ENCODE results near the gene SYNE2. TPM values are rescaled to one million over a fixed set of nuclear protein-coding genes. Genes with fewer than 3 reads are reported as not detected.

SYNE2 gene
- total and polyA plus RNA-seq, 2 donors (not counting 3 experiments of a cell fraction or from before 2014, with no cell fraction given) = 16.0 to 53.7 TPM

DNA sequence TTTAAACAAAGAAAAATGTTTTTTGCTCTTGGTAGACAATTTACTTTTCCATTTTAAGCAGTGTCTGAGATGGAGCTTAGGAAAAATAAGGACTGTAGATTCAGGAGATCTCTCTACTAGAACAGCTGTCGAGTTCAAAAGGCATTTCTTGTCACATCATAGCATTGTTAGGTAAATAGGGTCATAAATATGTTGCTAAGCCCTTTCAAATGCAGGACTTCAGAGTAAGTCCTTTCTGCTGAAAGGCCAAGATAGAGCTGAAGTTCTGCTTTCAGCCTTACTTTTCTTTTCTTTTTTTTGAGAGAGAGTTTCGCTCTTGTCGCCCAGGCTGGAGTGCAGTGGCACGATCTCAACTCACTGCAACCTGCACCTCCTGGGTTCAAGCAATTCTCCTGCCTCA is 98.2 kb downstream of the SYNE2 start:
- BruUV-seq (replicated peaks) = no TSS peak
- Histone ChIP-seq H3K27ac (ENCODE audit: insufficient read depth, low read depth, low read length) (no peak overlapping the region), H3K9me3 (replicated peaks; ENCODE audit: control insufficient read depth, insufficient read depth, low read length) (no peaks in the 10 kb centered on the region), H3K9ac (replicated peaks; ENCODE audit: extremely low read depth, insufficient read depth, low read length) (no peak overlapping the region), H3K79me2 (ENCODE audit: control insufficient read depth, insufficient read depth, low read length) (no peaks in the 10 kb centered on the region), H3K9me1 (replicated peaks; ENCODE audit: control insufficient read depth, extremely low read depth, insufficient read depth, low read length) (no peaks in the 10 kb centered on the region), H2AFZ (ENCODE audit: low read depth, low read length) (no peak overlapping the region), H3K4me1 (ENCODE audit: control insufficient read depth, extremely low read depth, insufficient read depth, low read length) (peaks cover 14% of the 10 kb centered on the region), H3K27me3 (ENCODE audit: control insufficient read depth in 2 of 2, insufficient read depth in 2 of 2, low read length in 2 of 2) (no peaks in the 10 kb centered on the region), H3K4me2 (ENCODE audit: insufficient read depth, low read length) (no peak overlapping the region), H3K36me3 (ENCODE audit: control insufficient read depth in 2 of 2, extremely low read depth in 1 of 2, insufficient read depth in 2 of 2, low read length in 2 of 2) (peaks cover 0 to 5% of the 10 kb centered on the region in 2 experiments), H4K20me1 (replicated peaks; ENCODE audit: control insufficient read depth, extremely low read depth, insufficient read depth, low read length) (no peaks in the 10 kb centered on the region), H3K4me3 (replicated peaks in 1 of 3; ENCODE audit: insufficient read depth in 1 of 3, low read depth in 1 of 3, low read length in 3 of 3) (no peak overlapping the region)
- DNase-seq (ENCODE audit: low read depth, low spot score) (no peak), FAIRE-seq (no peak)
- dilution Hi-C loops (cut with MboI; ENCODE audit: extremely low pct_ligation_motif_present, low sequenced_read_pairs) (no loop called here), intact Hi-C loops (cut with micrococcal nuclease) (no loop called here)
- ChIA-PET POLR2A (no interaction called here), CTCF (interaction anchor here (0.9 to 1.8 kb wide), 4 partner anchors 11 to 353 kb away, joined by 3 to 8 read pairs (median 4); no protein-coding TSS in a partner anchor)
- TF ChIP-seq FOS (IDR thresholded peaks at IDR 0.05; ENCODE audit: borderline replicate concordance, insufficient read depth, low read length) = no peak
- TF ChIP-seq, protein P1, sequence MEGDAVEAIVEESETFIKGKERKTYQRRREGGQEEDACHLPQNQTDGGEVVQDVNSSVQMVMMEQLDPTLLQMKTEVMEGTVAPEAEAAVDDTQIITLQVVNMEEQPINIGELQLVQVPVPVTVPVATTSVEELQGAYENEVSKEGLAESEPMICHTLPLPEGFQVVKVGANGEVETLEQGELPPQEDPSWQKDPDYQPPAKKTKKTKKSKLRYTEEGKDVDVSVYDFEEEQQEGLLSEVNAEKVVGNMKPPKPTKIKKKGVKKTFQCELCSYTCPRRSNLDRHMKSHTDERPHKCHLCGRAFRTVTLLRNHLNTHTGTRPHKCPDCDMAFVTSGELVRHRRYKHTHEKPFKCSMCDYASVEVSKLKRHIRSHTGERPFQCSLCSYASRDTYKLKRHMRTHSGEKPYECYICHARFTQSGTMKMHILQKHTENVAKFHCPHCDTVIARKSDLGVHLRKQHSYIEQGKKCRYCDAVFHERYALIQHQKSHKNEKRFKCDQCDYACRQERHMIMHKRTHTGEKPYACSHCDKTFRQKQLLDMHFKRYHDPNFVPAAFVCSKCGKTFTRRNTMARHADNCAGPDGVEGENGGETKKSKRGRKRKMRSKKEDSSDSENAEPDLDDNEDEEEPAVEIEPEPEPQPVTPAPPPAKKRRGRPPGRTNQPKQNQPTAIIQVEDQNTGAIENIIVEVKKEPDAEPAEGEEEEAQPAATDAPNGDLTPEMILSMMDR (IDR thresholded peaks at IDR 0.05; ENCODE audit: extremely low read depth in 1 of 2, insufficient read depth in 1 of 2, low read depth in 1 of 2, low read length in 2 of 2) = no peak
- no peak for TF ChIP-seq GATA2 (IDR thresholded peaks at IDR 0.05; ENCODE audit: insufficient read depth, insufficient read length, low read depth, low read length)

DNA sequence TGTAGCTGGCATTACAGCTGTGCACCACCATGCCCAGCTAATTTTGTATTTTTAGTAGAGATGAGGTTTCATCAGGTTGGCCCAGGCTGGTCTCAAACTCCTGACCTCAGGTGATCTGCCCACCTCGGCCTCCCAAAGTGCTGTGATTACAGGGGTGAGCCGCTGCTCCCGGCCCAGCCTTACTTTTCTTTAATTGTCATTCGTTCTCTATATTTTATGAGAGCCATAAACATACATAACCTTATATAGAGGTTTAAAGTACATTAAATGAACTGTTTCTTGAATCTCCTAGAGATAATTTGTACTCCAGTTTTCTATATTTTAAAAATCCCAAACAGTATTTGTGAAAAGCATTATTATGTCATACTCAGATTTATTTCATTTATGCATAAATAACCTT is 98.6 kb downstream of the SYNE2 start:
- Histone ChIP-seq H3K79me2 (ENCODE audit: control insufficient read depth, insufficient read depth, low read length) (no peaks in the 10 kb centered on the region), H3K9me3 (replicated peaks; ENCODE audit: control insufficient read depth, insufficient read depth, low read length) (no peaks in the 10 kb centered on the region), H4K20me1 (replicated peaks; ENCODE audit: control insufficient read depth, extremely low read depth, insufficient read depth, low read length) (no peaks in the 10 kb centered on the region), H2AFZ (ENCODE audit: low read depth, low read length) (no peak overlapping the region), H3K9ac (replicated peaks; ENCODE audit: extremely low read depth, insufficient read depth, low read length) (no peak overlapping the region), H3K4me1 (ENCODE audit: control insufficient read depth, extremely low read depth, insufficient read depth, low read length) (peaks cover 14% of the 10 kb centered on the region), H3K27me3 (ENCODE audit: control insufficient read depth in 2 of 2, insufficient read depth in 2 of 2, low read length in 2 of 2) (no peaks in the 10 kb centered on the region), H3K4me2 (ENCODE audit: insufficient read depth, low read length) (no peak overlapping the region), H3K9me1 (replicated peaks; ENCODE audit: control insufficient read depth, extremely low read depth, insufficient read depth, low read length) (no peaks in the 10 kb centered on the region), H3K27ac (ENCODE audit: insufficient read depth, low read depth, low read length) (no peak overlapping the region), H3K4me3 (replicated peaks in 1 of 3; ENCODE audit: insufficient read depth in 1 of 3, low read depth in 1 of 3, low read length in 3 of 3) (no peak overlapping the region), H3K36me3 (ENCODE audit: control insufficient read depth in 2 of 2, extremely low read depth in 1 of 2, insufficient read depth in 2 of 2, low read length in 2 of 2) (peaks cover 0 to 5% of the 10 kb centered on the region in 2 experiments)
- intact Hi-C loops (cut with micrococcal nuclease) = no loop called here
- FAIRE-seq = no peak
- BruUV-seq (replicated peaks) = no TSS peak
- no peak for DNase-seq (ENCODE audit: low read depth, low spot score)
- ChIA-PET POLR2A (no interaction called here), CTCF (interaction anchor here (0.9 to 1.8 kb wide), 4 partner anchors 11 to 352 kb away, joined by 3 to 8 read pairs (median 4); no protein-coding TSS in a partner anchor)
- dilution Hi-C loops (cut with MboI; ENCODE audit: extremely low pct_ligation_motif_present, low sequenced_read_pairs) = no loop called here
- TF ChIP-seq, protein P1 (IDR thresholded peaks at IDR 0.05; ENCODE audit: extremely low read depth in 1 of 2, insufficient read depth in 1 of 2, low read depth in 1 of 2, low read length in 2 of 2) = no peak
- TF ChIP-seq POLR2AphosphoS5 (IDR thresholded peaks at IDR 0.05; ENCODE audit: insufficient read depth, low read depth, low read length) (no peak), GATA2 (IDR thresholded peaks at IDR 0.05; ENCODE audit: insufficient read depth, insufficient read length, low read depth, low read length) (no peak), JUN (IDR thresholded peaks at IDR 0.05; ENCODE audit: borderline replicate concordance, insufficient read depth, insufficient read length, low read depth) (no peak), POLR2A (IDR thresholded peaks at IDR 0.05; ENCODE audit: low read depth, low read length) (no peak), FOS (IDR thresholded peaks at IDR 0.05; ENCODE audit: borderline replicate concordance, insufficient read depth, low read length) (no peak), EZH2 (IDR thresholded peaks at IDR 0.05; ENCODE audit: borderline replicate concordance, low read depth, low read length, severe bottlenecking) (no peak), MYC (IDR thresholded peaks at IDR 0.05; ENCODE audit: low read depth, low read length) (no peak)
- TF ChIP-seq, protein P2, sequence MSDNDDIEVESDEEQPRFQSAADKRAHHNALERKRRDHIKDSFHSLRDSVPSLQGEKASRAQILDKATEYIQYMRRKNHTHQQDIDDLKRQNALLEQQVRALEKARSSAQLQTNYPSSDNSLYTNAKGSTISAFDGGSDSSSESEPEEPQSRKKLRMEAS (IDR thresholded peaks at IDR 0.05; ENCODE audit: insufficient read depth, insufficient read length) = no peak

Data from endothelial cell of umbilical vein (primary cell).